Diencephalon (tissue), 1 donor: ENCODE data around the gene APOL5. TPM values are rescaled to one million over a fixed set of nuclear protein-coding genes. Genes with fewer than 3 reads are reported as not detected.

ENCODE experiments used
- total RNA-seq: library from RNA; depleted of rRNA; stranded (reverse); fragments of >200 nt; gene quantifications from one replicate; pipeline ENCODE4 v1.2.3, GENCODE V29; 2014

The APOL5 gene
- not detected for total RNA-seq

GRCh38 chr22:35717572-35717971 is at the start of gene APOL5:
Gene APOL5, plus strand, starts transcription at chr22:35717872. Its CDS starts 0 bp downstream, at chr22:35717872.

Other genes with a start within 250 kb of the APOL5 start
- 6.0 TPM for gene RASD2, start 177.0 kb upstream of the APOL5 start, total RNA-seq
- 2.5 TPM for gene MB, start 100.5 kb upstream of the APOL5 start, total RNA-seq
- gene APOL6, start 69.4 kb upstream of the APOL5 start, total RNA-seq, result 3.5 TPM